NK-92 treated with Interleukin-12 subunit alpha and Interleukin-12 subunit beta, amount 100 ng/mL, for 24 hours (cell line): ENCODE measurements around the gene ATL1.
"Not testable (repeated sequence)": the region's sequence is repeated elsewhere in the genome, so short reads cannot be mapped to it uniquely, and the experiment has no call there.

Source experiments
- DNase-seq: peaks from one replicate; lab custom pipeline; 2025; lab: John Stamatoyannopoulos, UW

Gene ATL1

GRCh38 chr14:50534997-50535396 is 24.9 kb upstream of the ATL1 start:
- DNase-seq, result no peak

GRCh38 chr14:50538034-50538433 is 21.9 kb upstream of the ATL1 start:
- not testable (repeated sequence) for DNase-seq

GRCh38 chr14:50539051-50539450 is 20.9 kb upstream of the ATL1 start:
- DNase-seq, result no peak

- no peak for DNase-seq
These were observed 18.8 kb upstream of the ATL1 start for GRCh38 chr14:50541159-50541567.

- DNase-seq, result peak; percentile 4
These were observed 17.0 kb upstream of the ATL1 start for GRCh38 chr14:50542941-50543418.

- no peak for DNase-seq
These were observed 15.0 kb upstream of the ATL1 start for GRCh38 chr14:50544911-50545310.

- no peak for DNase-seq
These were observed 14.3 kb upstream of the ATL1 start for GRCh38 chr14:50545618-50546017.

GRCh38 chr14:50550294-50550693 is 9.7 kb upstream of the ATL1 start:
- DNase-seq, result no peak

GRCh38 chr14:50551877-50552276 is 8.1 kb upstream of the ATL1 start:
- no peak for DNase-seq

GRCh38 chr14:50552796-50553195 is 7.1 kb upstream of the ATL1 start:
- not testable (repeated sequence) for DNase-seq

- no peak for DNase-seq
These were observed 963 bp downstream of the ATL1 start for GRCh38 chr14:50560931-50561285.

GRCh38 chr14:50562841-50563240 is 2.9 kb downstream of the ATL1 start:
- DNase-seq, result no peak

- no peak for DNase-seq
These were observed 9.8 kb downstream of the ATL1 start for GRCh38 chr14:50569714-50570274.

GRCh38 chr14:50573862-50574261 is 13.9 kb downstream of the ATL1 start:
- DNase-seq, result no peak

GRCh38 chr14:50575769-50576168 is 15.8 kb downstream of the ATL1 start:
- DNase-seq, result no peak

GRCh38 chr14:50577982-50578381 is 18.0 kb downstream of the ATL1 start:
- DNase-seq, result no peak

- DNase-seq, result no peak
These were observed 18.5 kb downstream of the ATL1 start for GRCh38 chr14:50578433-50578832.

GRCh38 chr14:50590464-50590863 is 30.5 kb downstream of the ATL1 start:
- DNase-seq, result no peak

GRCh38 chr14:50594577-50595316 is 34.8 kb downstream of the ATL1 start:
- no peak for DNase-seq

- DNase-seq, result no peak
These were observed 38.8 kb downstream of the ATL1 start for GRCh38 chr14:50598765-50599164.

- no peak for DNase-seq
These were observed 39.9 kb downstream of the ATL1 start for GRCh38 chr14:50599700-50600444.

GRCh38 chr14:50600849-50601248 is 40.9 kb downstream of the ATL1 start:
- DNase-seq, result no peak

- no peak for DNase-seq
These were observed 41.4 kb downstream of the ATL1 start for GRCh38 chr14:50601394-50601793.
